SU-DHL-6 (cell line): Measurements from ENCODE around the gene KPNA4.
"Not testable (repeated sequence)": the region's sequence is repeated elsewhere in the genome, so short reads cannot be mapped to it uniquely, and the experiment has no call there.

Experiments used
- H2AFZ ChIP-seq: fragments of 200-600 bp; sonication (generic); 2 replicates; pipeline ENCODE4 v1.6.1; 2014; ENCODE audit warnings: low read depth, mild to moderate bottlenecking, moderate library complexity, mixed read lengths, antibody characterized with exemption, low read length; ENCODE audit not compliant: severe bottlenecking
- H3F3A ChIP-seq: fragments of 200-600 bp; shearing (Covaris generic); 2 replicates; pipeline ENCODE4 v1.6.0; 2016; ENCODE audit warnings: antibody characterized with exemption, mild to moderate bottlenecking; ENCODE audit not compliant: insufficient read depth
- H3K27ac ChIP-seq: fragments of 200-600 bp; sonication (generic); 2 replicates; pipeline ENCODE4 v1.5.1; 2016; ENCODE audit warnings: low read depth, mild to moderate bottlenecking, low read length, moderate library complexity, mixed read lengths
- H3K27me3 ChIP-seq: fragments of 200-600 bp; sonication (generic), shearing (Covaris generic); 2 replicates; pipeline ENCODE4 v1.6.0; 2014; ENCODE audit warnings: mild to moderate bottlenecking, low read length
- H3K36me3 ChIP-seq: fragments of 200-600 bp; sonication (generic); 2 replicates; pipeline ENCODE4 v1.6.1; 2014; ENCODE audit warnings: mild to moderate bottlenecking, low read length, mixed read lengths
- H3K4me2 ChIP-seq: fragments of 300-600, 200-600 bp; shearing (Covaris generic), sonication (generic); 2 replicates; pipeline ENCODE4 v1.6.0; 2014; ENCODE audit warnings: low read length, low read depth, mild to moderate bottlenecking; ENCODE audit not compliant: poor library complexity, severe bottlenecking
- H3K4me3 ChIP-seq: fragments of 200-600 bp; sonication (generic); 2 replicates; pipeline ENCODE4 v1.5.1; 2014; ENCODE audit warnings: antibody characterized with exemption, low read length, mild to moderate bottlenecking, mixed read lengths; ENCODE audit not compliant: insufficient read depth, poor library complexity, severe bottlenecking
- H3K79me2 ChIP-seq: fragments of 200-600 bp; sonication (generic); 2 replicates; pipeline ENCODE4 v1.6.1; 2014; ENCODE audit warnings: mild to moderate bottlenecking, low read length, moderate library complexity; ENCODE audit not compliant: insufficient read depth
- H3K9ac ChIP-seq: fragments of 200-600 bp; sonication (generic); 2 replicates; pipeline ENCODE4 v1.7.0; 2014; ENCODE audit warnings: mild to moderate bottlenecking, low read length
- H3K9me2 ChIP-seq: fragments of 200-600 bp; sonication (generic); replicated peaks from 2 replicates; pipeline ENCODE4 v1.6.1; 2014; ENCODE audit warnings: low read length; ENCODE audit not compliant: insufficient read depth
- H3K9me3 ChIP-seq: fragments of 200-600 bp; sonication (generic); 2 replicates; pipeline ENCODE4 v1.6.1; 2014; ENCODE audit warnings: low read length, mixed read lengths; ENCODE audit not compliant: insufficient read depth
- H4K20me1 ChIP-seq: fragments of 200-600 bp; sonication (generic); 2 replicates; pipeline ENCODE4 v1.6.1; 2014; ENCODE audit warnings: low read depth, mild to moderate bottlenecking, antibody characterized with exemption, low read length, moderate library complexity, mixed read lengths
- CTCF ChIP-seq: fragments of 200-600 bp; sonication (generic); IDR thresholded peaks from one replicate; pipeline ENCODE4 v1.5.1; 2017; ENCODE audit warnings: antibody characterized with exemption, mild to moderate bottlenecking, low read length, moderate library complexity; ENCODE audit not compliant: insufficient read depth, poor library complexity, severe bottlenecking
- EZH2phosphoT487 ChIP-seq: fragments of 200-600 bp; sonication (generic), shearing (Covaris generic); conservative IDR thresholded peaks from 2 replicates; pipeline ENCODE4 v1.6.1; 2018; ENCODE audit warnings: mild to moderate bottlenecking, antibody characterized with exemption, low read length, moderate library complexity, mixed read lengths

KPNA4 gene

GRCh38 chr3:160574636-160575035 lies 9.3 kb upstream of the KPNA4 start:
- H2AFZ ChIP-seq = no peak overlapping the region
- no peaks in the 10 kb centered on the region for H3K79me2 ChIP-seq
- no peak overlapping the region for H3K27ac ChIP-seq
- TF ChIP-seq CTCF = no peak
- no peak for TF ChIP-seq EZH2phosphoT487
- no peaks in the 10 kb centered on the region for H3K36me3 ChIP-seq
- no peak overlapping the region for H3K4me2 ChIP-seq
- no peak overlapping the region for H3K4me3 ChIP-seq
- H3K27me3 ChIP-seq = no peaks in the 10 kb centered on the region
- H3K9ac ChIP-seq = no peak overlapping the region
- no peaks in the 10 kb centered on the region for H3K9me3 ChIP-seq
- no peaks in the 10 kb centered on the region for H3K9me2 ChIP-seq
- peaks cover 8% of the 10 kb centered on the region; the same call in 1 of the 2 replicates for H3F3A ChIP-seq
- H4K20me1 ChIP-seq = no peaks in the 10 kb centered on the region

- H3K9me2 ChIP-seq, H4K20me1 ChIP-seq, H3K9me3 ChIP-seq, H3K36me3 ChIP-seq, H3K4me3 ChIP-seq, H3K79me2 ChIP-seq, H3K9ac ChIP-seq, H2AFZ ChIP-seq, H3K27ac ChIP-seq, H3F3A ChIP-seq, H3K27me3 ChIP-seq, H3K4me2 ChIP-seq: not testable (repeated sequence)
Observed at GRCh38 chr3:160573955-160574525, 8.7 kb upstream of the KPNA4 start.

GRCh38 chr3:160569894-160570652 lies 4.7 kb upstream of the KPNA4 start:
- Histone ChIP-seq H3K9me3 (no peaks in the 10 kb centered on the region), H3K27me3 (no peaks in the 10 kb centered on the region), H4K20me1 (no peaks in the 10 kb centered on the region), H3K9ac (no peak overlapping the region), H3K79me2 (peaks cover 6% of the 10 kb centered on the region; the same call in 1 of the 2 replicates), H3K9me2 (no peaks in the 10 kb centered on the region), H3F3A (peaks cover 9% of the 10 kb centered on the region; the same call in 1 of the 2 replicates), H2AFZ (no peak overlapping the region), H3K4me2 (no peak overlapping the region), H3K4me3 (no peak overlapping the region), H3K36me3 (no peaks in the 10 kb centered on the region), H3K27ac (no peak overlapping the region)
- TF ChIP-seq EZH2phosphoT487 (no peak), CTCF (no peak)

GRCh38 chr3:160568989-160569388 lies 3.6 kb upstream of the KPNA4 start:
- no peaks in the 10 kb centered on the region for H4K20me1 ChIP-seq
- no peaks in the 10 kb centered on the region for H3K27me3 ChIP-seq
- no peaks in the 10 kb centered on the region for H3K9me3 ChIP-seq
- H2AFZ ChIP-seq = no peak overlapping the region
- H3K9ac ChIP-seq = no peak overlapping the region
- no peak overlapping the region for H3K4me2 ChIP-seq
- no peak overlapping the region for H3K4me3 ChIP-seq
- no peaks in the 10 kb centered on the region for H3K9me2 ChIP-seq
- H3F3A ChIP-seq = peaks cover 9% of the 10 kb centered on the region; the same call in 1 of the 2 replicates
- no peaks in the 10 kb centered on the region for H3K36me3 ChIP-seq
- peaks cover 13% of the 10 kb centered on the region for H3K79me2 ChIP-seq
- no peak overlapping the region for H3K27ac ChIP-seq
- no peak for TF ChIP-seq CTCF
- TF ChIP-seq EZH2phosphoT487 = no peak
